ENCODE results near the gene CD99. TPM values are rescaled to one million over a fixed set of nuclear protein-coding genes. Genes with fewer than 3 reads are reported as not detected.
"Not testable (repeated sequence)": the region's sequence is repeated elsewhere in the genome, so short reads cannot be mapped to it uniquely, and the experiment has no call there.

CD99 gene
- total RNA-seq, 2 donors from 2014 or later = 490 to 527 TPM

GRCh38 chrX:2741386-2741785 lies 50.3 kb downstream of the CD99 start:
- no peak overlapping the region for H3K4me3 ChIP-seq
- no peaks in the 10 kb centered on the region for H3K9me3 ChIP-seq
- H3K36me3 ChIP-seq = peaks cover 30% of the 10 kb centered on the region

GRCh38 chrX:2746250-2746649 lies 55.2 kb downstream of the CD99 start:
- Histone ChIP-seq H3K4me1 (ENCODE audit: control insufficient read depth in 1 of 2, low read depth in 2 of 2) (peaks cover 0 to 13% of the 10 kb centered on the region in 2 donors), H3K27ac (peak overlapping the region in 1 of 2 donors; percentile 22)
- not testable (repeated sequence) for H3K36me3 ChIP-seq; DNase-seq (ENCODE audit: low spot score); H3K27me3 ChIP-seq (replicated peaks; ENCODE audit: insufficient read depth); H3K4me3 ChIP-seq; H3K9me3 ChIP-seq; ATAC-seq (ENCODE audit: insufficient number of reproducible peaks, low FRiP score, low read depth)

More at GRCh38 chrX:2741386-2741785, 50.3 kb downstream of the CD99 start:
- Histone ChIP-seq H3K4me1 (ENCODE audit: control insufficient read depth in 1 of 2, low read depth in 2 of 2) (peaks cover 0 to 10% of the 10 kb centered on the region in 2 donors), H3K27me3 (replicated peaks; ENCODE audit: insufficient read depth) (no peaks in the 10 kb centered on the region), H3K27ac (no peak overlapping the region)
- no peak for TF ChIP-seq CTCF (IDR thresholded peaks at IDR 0.05)
- no peak for ATAC-seq (ENCODE audit: insufficient number of reproducible peaks, low FRiP score, low read depth)
- no peak for DNase-seq (ENCODE audit: low spot score)

GRCh38 chrX:2748171-2748814 lies 57.2 kb downstream of the CD99 start:
- Histone ChIP-seq H3K27me3 (replicated peaks; ENCODE audit: insufficient read depth) (no peaks in the 10 kb centered on the region), H3K36me3 (no peaks in the 10 kb centered on the region), H3K4me3 (no peak overlapping the region), H3K27ac (no peak overlapping the region), H3K9me3 (no peaks in the 10 kb centered on the region), H3K4me1 (ENCODE audit: control insufficient read depth in 1 of 2, low read depth in 2 of 2) (peaks cover 0 to 13% of the 10 kb centered on the region in 2 donors)
- no peak for TF ChIP-seq CTCF (IDR thresholded peaks at IDR 0.05)
- ATAC-seq (ENCODE audit: insufficient number of reproducible peaks, low FRiP score, low read depth) (no peak), DNase-seq (ENCODE audit: low spot score) (no peak)

GRCh38 chrX:2748815-2749188 lies 57.7 kb downstream of the CD99 start:
- Histone ChIP-seq H3K27me3 (replicated peaks; ENCODE audit: insufficient read depth) (no peaks in the 10 kb centered on the region), H3K4me3 (no peak overlapping the region), H3K4me1 (ENCODE audit: control insufficient read depth in 1 of 2, low read depth in 2 of 2) (peaks cover 0 to 13% of the 10 kb centered on the region in 2 donors), H3K9me3 (no peaks in the 10 kb centered on the region), H3K27ac (no peak overlapping the region), H3K36me3 (no peaks in the 10 kb centered on the region)
- no peak for DNase-seq (ENCODE audit: low spot score)
- no peak for ATAC-seq (ENCODE audit: insufficient number of reproducible peaks, low FRiP score, low read depth)
- TF ChIP-seq CTCF (IDR thresholded peaks at IDR 0.05) = no peak

GRCh38 chrX:2751291-2751690 lies 60.2 kb downstream of the CD99 start:
- Histone ChIP-seq H3K4me3 (no peak overlapping the region), H3K9me3 (no peaks in the 10 kb centered on the region), H3K4me1 (ENCODE audit: control insufficient read depth in 1 of 2, low read depth in 2 of 2) (peaks cover 0 to 4% of the 10 kb centered on the region in 2 donors), H3K27me3 (replicated peaks; ENCODE audit: insufficient read depth) (no peaks in the 10 kb centered on the region), H3K27ac (peak overlapping the region in 1 of 2 donors; percentile 29), H3K36me3 (no peaks in the 10 kb centered on the region)
- ATAC-seq (ENCODE audit: insufficient number of reproducible peaks, low FRiP score, low read depth) (no peak), DNase-seq (ENCODE audit: low spot score) (no peak)
- no peak for TF ChIP-seq CTCF (IDR thresholded peaks at IDR 0.05)

GRCh38 chrX:2751874-2752300 lies 60.8 kb downstream of the CD99 start, which contains the start of gene XG:
Gene XG (plus strand): TSS chrX:2752040. CDS start chrX:2752275, 235 bp downstream.
- peak within 1 kb of the TSS in 1 of 2 donors; percentile 40 for H3K27ac ChIP-seq
- H3K9me3 ChIP-seq; H3K4me1 ChIP-seq (ENCODE audit: control insufficient read depth in 1 of 2, low read depth in 2 of 2); H3K27me3 ChIP-seq (replicated peaks; ENCODE audit: insufficient read depth); DNase-seq (ENCODE audit: low spot score); H3K36me3 ChIP-seq: not testable (repeated sequence)
- peak within 1 kb of the TSS; percentile 39 for H3K4me3 ChIP-seq
- peak; percentile 9 for ATAC-seq (ENCODE audit: insufficient number of reproducible peaks, low FRiP score, low read depth)

- not testable (repeated sequence) for H3K9me3 ChIP-seq; H3K4me1 ChIP-seq (ENCODE audit: control insufficient read depth in 1 of 2, low read depth in 2 of 2); ATAC-seq (ENCODE audit: insufficient number of reproducible peaks, low FRiP score, low read depth); H3K27me3 ChIP-seq (replicated peaks; ENCODE audit: insufficient read depth); H3K36me3 ChIP-seq; DNase-seq (ENCODE audit: low spot score)
- peak overlapping the region; percentile 39 for H3K4me3 ChIP-seq
- H3K27ac ChIP-seq = peak overlapping the region in 1 of 2 donors; percentile 40
Measured at GRCh38 chrX:2752441-2752840, 61.3 kb downstream of the CD99 start.

GRCh38 chrX:2755163-2755715 lies 64.1 kb downstream of the CD99 start:
- not testable (repeated sequence) for DNase-seq (ENCODE audit: low spot score); H3K4me3 ChIP-seq; H3K9me3 ChIP-seq; H3K27me3 ChIP-seq (replicated peaks; ENCODE audit: insufficient read depth); ATAC-seq (ENCODE audit: insufficient number of reproducible peaks, low FRiP score, low read depth); H3K36me3 ChIP-seq; H3K27ac ChIP-seq; H3K4me1 ChIP-seq (ENCODE audit: control insufficient read depth in 1 of 2, low read depth in 2 of 2)
